GM18907 (cell line): ENCODE measurements around the gene MPC1.
"Not testable (repeated sequence)": the region's sequence is repeated elsewhere in the genome, so short reads cannot be mapped to it uniquely, and the experiment has no call there.

ENCODE experiments used
- ATAC-seq: cut with Tn5 transposase; IDR thresholded peaks from one replicate; pipeline ENCODE4 v1.9.1; 2021; ENCODE audit warnings: mild to moderate bottlenecking, moderate library complexity; ENCODE audit not compliant: unreplicated experiment

The MPC1 gene

DNA sequence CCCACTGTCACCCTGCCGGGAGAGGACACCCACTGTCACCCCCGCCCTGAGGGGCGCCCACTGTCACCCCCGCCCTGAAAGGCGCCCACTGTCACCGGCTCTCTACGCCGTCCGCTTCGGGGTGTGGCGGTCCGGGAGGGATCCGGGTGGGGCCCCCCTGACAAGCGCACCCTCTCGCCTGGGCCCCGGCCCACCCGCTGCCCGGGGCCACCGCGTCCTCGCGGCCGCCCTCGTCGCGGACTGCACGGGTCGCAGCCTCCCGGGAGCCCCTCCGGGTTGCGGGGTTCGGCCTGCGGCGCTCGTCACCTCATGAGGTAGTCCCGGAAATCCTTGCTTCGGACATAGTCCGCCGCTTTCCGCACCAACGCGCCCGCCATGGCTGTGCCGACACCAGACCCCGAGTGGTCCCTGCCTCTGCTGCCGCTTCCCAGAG, 224 bp downstream of the MPC1 start:
- peak; percentile 21 for ATAC-seq

DNA sequence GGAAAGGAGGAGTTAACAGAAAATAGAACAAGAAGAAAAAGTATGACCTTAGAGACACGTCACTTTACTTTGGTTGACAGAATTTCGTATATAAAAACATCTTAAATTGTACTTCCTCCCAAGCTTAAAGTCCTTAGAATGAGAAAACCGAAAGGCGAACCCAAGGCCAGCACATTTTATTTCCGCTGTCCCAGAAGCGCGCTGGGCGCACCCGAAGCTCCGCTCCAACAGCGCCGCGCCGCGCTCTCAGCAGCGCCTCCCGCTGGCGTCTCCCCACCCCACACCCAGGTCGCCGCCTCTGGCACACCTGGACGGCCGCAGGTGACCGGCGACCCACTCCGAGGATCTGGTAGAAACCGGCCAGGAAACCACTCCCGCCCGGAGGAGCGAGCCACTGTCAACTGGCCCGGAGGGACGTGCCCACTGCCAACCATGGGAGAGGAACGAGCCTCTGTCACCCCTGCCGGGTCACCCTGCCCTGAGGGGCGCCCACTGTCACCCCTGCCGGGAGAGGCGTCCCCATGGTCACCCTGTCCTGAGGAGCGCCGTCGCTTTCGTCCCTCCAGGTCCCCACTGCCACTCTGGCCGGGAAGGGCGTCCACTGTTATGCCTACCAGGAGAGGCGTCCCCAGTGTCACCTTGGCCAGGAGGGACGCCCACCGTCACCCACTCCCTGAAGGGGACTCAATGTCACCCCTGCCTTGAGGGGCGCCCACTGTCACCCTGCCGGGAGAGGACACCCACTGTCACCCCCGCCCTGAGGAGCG, 824 bp downstream of the MPC1 start:
- ATAC-seq, result peak; percentile 52

GRCh38 chr6:166381381-166381732, 1.4 kb downstream of the MPC1 start:
- ATAC-seq, result no peak

- ATAC-seq, result no peak
Observed at GRCh38 chr6:166379800-166380199, 2.9 kb downstream of the MPC1 start.

DNA sequence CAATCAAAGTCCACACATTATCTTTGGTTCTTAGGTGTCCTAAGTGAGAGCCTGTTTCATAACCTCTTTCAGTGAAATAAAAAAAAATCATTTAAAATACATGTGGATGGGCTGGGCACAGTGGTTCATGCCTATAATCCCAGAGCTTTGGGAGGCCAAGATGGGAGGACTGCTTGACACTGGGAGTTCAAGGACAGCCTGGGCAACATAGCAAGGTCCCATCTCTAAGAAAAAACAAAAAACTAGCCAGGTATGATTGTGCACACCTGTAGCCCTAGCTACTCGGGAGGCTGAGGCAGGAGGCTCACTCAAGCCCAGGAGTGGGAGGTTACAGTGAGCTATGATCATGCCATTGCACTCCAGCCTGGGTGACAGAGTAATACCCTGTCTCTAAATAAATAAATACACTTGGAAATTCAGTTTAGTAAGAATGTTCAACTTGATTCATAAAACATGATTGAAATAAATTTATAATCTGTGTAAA, 3.6 kb downstream of the MPC1 start:
- ATAC-seq, result no peak

GRCh38 chr6:166377721-166378120, 5.0 kb downstream of the MPC1 start:
- no peak for ATAC-seq

- ATAC-seq, result no peak
Observed at GRCh38 chr6:166375013-166375412, 7.7 kb downstream of the MPC1 start.

GRCh38 chr6:166370489-166370888, 12.3 kb downstream of the MPC1 start:
- ATAC-seq, result no peak

DNA sequence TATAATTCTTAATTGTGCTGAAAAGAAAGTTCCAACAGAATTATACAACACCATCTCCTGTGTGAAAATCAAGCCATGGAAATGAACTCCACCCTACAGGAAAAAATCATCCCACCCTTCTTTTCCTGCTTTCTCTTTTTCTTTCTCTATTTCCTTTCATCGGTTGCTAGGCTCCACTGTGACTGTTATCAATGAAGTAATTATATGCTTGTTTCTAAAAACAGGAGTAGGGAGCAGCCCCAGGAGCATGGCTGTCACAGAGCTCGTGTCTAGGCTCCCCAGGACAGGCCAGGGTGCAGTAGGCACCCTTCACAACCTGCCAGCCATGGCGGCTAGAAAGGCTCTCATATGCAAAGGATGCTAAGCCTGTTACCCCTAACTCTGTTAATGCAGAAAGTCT, 13.0 kb downstream of the MPC1 start:
- ATAC-seq, result no peak

DNA sequence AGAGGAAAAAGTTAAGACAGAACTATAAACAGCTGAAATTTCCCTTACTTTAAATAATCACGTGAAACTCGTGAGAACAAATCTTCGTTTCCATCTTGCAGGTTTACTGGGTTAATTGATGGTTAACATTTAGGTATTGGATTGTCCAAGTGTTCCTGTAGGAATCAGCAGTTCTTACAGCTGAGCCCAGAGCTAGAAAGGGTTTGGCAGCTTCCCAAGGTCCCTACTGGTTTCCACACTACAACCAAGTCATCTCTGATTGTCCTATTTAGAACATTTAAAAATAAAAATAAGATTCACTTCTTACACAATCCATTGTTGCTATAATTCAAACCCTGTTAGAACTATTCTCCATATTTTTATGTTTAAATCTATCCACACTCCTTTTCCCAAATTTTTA, 15.8 kb downstream of the MPC1 start:
- ATAC-seq, result no peak

DNA sequence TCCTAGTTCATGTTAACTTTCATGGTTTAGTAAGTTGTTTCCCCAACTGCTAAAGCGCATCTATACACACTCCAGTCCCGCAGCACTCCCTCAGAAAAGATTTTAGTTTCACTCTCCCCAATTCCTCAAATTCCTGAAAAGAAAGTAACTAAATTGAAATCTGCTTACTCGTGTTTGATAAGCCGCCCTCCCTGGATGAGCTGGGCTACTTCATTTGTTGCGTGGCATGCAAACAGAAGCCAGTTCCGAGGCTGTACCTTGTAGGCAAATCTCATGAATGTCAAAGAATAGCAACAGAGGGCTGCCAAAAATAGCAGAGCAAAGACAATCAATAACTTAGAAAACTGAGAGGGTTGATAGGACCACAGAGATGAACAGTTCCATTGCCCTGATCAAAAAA, 16.9 kb downstream of the MPC1 start:
- ATAC-seq, result peak; percentile 74

DNA sequence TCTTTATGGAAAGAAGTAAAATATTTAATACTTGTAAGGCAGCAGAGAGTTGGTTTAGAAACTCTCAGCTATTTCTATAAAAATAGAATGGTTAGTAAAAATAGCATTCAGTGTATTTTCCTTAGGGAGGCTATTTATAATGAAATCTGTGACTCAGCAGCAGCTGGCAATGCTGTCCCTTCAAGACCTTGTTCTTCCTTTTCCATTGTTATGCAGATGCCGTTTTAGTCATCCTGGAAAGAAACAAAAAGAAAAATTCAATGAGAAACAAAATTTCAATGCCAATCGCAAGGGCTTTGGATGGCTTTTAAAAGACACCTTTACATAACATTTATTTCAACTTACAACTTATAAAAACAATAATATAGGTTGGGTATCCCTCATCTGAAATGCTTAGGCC, 17.5 kb downstream of the MPC1 start:
- ATAC-seq, result no peak

DNA sequence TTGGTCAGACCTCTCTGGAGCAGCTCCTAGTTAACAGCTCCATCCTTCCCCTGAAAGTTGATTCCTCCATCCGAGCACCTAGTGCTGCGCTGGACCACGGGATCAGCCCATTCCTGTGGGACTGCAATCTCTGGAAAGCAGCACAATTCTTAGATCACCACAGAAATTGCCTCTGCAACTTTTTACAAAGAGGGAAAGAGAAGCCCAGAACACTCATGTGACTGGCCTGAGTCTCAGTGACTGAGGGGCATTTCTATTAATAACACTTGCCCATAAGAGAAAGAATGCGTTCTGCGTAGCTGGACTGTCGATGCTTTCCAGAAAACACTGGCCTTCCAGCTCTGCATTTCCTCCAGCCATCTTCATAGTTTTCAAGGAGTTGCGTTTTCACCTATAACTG, 18.3 kb downstream of the MPC1 start:
- ATAC-seq, result no peak

- ATAC-seq, result not testable (repeated sequence)
Observed at GRCh38 chr6:166362427-166362826, 20.3 kb downstream of the MPC1 start.

DNA sequence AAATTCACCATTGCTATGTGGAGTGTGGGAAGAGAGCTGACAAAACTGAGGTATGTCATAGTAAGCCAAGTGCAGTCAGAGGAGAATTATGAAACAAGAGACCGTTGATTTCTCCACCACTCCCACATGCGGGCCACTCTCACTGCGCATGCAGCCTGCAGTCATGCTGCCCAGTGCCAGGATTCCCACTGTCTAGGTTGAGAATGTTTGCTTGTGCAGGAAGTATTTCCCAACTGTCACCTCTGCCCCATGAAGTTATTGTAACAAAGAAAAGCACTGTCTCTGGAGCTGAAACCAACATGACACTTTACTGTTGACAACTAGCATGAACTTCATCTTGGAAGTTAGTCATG, 21.7 kb downstream of the MPC1 start:
- no peak for ATAC-seq

- ATAC-seq, result no peak
Observed at GRCh38 chr6:166360243-166361076, 22.3 kb downstream of the MPC1 start.

DNA sequence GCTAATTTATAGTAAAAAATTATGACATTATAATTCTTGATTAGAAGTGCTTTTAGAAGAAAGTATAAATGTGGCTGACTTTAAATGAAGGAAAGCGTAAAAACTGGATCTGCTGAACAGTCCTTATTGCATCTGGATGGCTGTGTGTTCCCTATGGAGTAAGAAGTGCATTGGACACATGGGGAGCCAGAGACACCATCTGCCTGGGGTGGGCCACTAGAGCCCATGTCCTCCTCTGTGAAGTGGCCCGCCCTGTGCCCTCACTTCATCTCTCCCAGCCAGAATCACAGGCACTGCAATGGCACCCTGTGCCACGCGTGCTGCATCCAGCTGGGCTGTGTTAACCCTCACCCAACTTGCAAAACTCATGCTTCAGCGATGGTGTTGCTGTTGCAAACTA, 27.2 kb downstream of the MPC1 start:
- no peak for ATAC-seq

DNA sequence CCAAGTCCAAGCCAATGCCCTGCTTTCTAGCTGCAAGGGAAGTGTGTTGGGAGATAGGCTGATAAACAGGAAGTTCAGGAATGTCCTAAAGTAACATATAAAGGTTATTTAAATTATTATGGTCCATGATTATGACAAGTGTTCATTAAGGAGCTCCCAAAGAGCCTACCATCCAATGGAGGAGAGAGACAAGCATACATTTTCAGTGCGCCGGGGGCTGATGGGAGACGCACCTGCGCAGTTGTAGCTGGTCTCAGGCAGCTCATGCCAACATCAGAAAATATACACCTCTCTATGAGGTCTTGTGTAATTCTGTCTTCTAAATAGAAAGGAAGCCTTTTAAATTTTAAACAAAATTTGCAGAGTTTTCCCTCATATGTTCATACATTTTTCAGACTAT, 27.8 kb downstream of the MPC1 start:
- ATAC-seq, result no peak

DNA sequence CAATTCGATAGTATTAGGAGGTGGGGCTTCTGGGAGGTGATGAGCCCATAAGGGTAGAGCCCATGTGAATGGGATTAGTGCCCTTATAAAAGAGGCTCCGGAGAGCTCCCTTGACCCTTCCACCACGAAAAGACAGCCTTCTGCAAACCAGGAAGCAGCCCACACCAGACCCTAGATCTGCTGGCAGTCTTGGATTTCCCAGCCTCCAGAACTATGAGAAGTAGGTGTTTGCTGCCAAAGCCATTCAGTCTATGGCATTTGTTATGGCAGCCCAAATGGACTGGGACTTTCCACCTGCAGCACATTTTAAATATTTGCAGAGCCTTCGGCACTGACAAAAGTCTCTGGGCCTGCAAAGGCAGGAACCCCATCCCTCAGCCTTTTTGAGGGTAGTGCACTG, 28.6 kb downstream of the MPC1 start:
- ATAC-seq, result no peak

DNA sequence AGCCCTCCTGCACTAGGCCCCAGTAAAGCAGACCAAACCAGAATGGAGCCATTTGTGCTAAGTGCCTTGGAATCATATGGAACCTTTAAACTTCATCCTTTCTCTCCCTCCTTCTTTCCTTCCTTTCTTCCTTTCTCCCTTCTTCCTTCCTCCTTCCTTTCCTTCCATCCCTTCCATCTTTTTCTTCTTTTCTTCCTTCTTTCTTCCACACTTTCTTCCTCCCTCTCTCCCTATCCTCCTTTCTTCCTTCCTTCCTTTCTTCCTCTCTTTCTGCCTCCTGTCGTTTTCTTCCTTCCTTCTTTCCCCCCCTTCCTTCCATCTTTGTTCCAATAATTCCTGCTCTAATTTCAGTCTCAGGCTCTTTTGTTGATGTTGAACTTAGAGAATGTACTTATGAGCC, 29.2 kb downstream of the MPC1 start:
- ATAC-seq, result no peak

DNA sequence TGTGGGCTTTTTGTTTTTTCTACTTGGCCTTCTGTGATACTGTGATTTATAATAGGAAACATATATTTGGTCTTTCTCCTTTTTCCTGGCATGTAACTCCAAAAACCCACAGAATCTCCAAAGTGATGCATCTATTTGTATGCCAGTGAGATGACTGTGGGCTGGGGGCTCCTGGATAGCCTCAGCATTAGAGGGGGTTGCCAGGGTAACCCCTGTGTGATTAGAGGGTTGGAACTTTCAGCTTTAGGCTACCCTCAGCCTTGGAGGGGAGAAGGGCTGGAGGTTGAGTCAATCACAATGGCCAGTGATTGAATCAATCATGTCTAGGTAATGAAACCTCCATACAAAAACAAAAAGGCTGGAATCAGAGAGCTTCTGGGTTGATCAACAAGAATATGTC, 29.8 kb downstream of the MPC1 start:
- no peak for ATAC-seq

GRCh38 chr6:166351715-166352285, 30.9 kb downstream of the MPC1 start:
- ATAC-seq, result peak; percentile 98
